ENCODE results near the gene MSN.

- no peak for TF ChIP-seq EP300 (IDR thresholded peaks at IDR 0.05)
- TF ChIP-seq CTCF (IDR thresholded peaks at IDR 0.05), result no peak
Observed at GRCh38 chrX:65685112-65685511, 17.7 kb downstream of the MSN start.
